ENCODE measurements around the gene SPRR5.

SPRR5 gene

GRCh38 chr1:152946651-152947256, at the start of gene SPRR5:
SPRR5 (plus strand) TSS chr1:152947206; CDS start chr1:152948555, 1,349 bp downstream.
- no peaks in the 10 kb centered on the region for H3K36me3 Mint-ChIP-seq (ENCODE audit: insufficient read depth)
- H3K4me1 Mint-ChIP-seq: no peaks in the 10 kb centered on the region
- no peak within 1 kb of the TSS for H3K4me3 Mint-ChIP-seq
- no peak within 1 kb of the TSS for H3K27ac Mint-ChIP-seq (ENCODE audit: low read depth)
- H3K9me3 Mint-ChIP-seq: no peaks in the 10 kb centered on the region
- H3K27me3 Mint-ChIP-seq: peaks cover 38% of the 10 kb centered on the region
- DNase-seq (ENCODE audit: low spot score in 2 of 2) (no peak), ATAC-seq (replicated peaks; ENCODE audit: extremely low read depth, poor library complexity, severe bottlenecking) (no peak)

GRCh38 chr1:152899027-152899426, 48.0 kb upstream of the SPRR5 start:
- DNase-seq (ENCODE audit: low spot score in 2 of 2) (no peak), ATAC-seq (replicated peaks; ENCODE audit: extremely low read depth, poor library complexity, severe bottlenecking) (no peak)
- no peak overlapping the region for H3K27ac Mint-ChIP-seq (ENCODE audit: low read depth)
- peaks cover 1% of the 10 kb centered on the region for H3K36me3 Mint-ChIP-seq (ENCODE audit: insufficient read depth)
- H3K4me3 Mint-ChIP-seq: no peak overlapping the region
- H3K9me3 Mint-ChIP-seq: no peaks in the 10 kb centered on the region
- no peaks in the 10 kb centered on the region for H3K4me1 Mint-ChIP-seq
- H3K27me3 Mint-ChIP-seq: peaks cover 72% of the 10 kb centered on the region

GRCh38 chr1:152899883-152900282, 47.1 kb upstream of the SPRR5 start:
- peaks cover 1% of the 10 kb centered on the region for H3K36me3 Mint-ChIP-seq (ENCODE audit: insufficient read depth)
- no peak for DNase-seq (ENCODE audit: low spot score in 2 of 2)
- no peaks in the 10 kb centered on the region for H3K4me1 Mint-ChIP-seq
- H3K9me3 Mint-ChIP-seq: no peaks in the 10 kb centered on the region
- ATAC-seq (replicated peaks; ENCODE audit: extremely low read depth, poor library complexity, severe bottlenecking): no peak
- H3K27ac Mint-ChIP-seq (ENCODE audit: low read depth): no peak overlapping the region
- H3K4me3 Mint-ChIP-seq: no peak overlapping the region
- H3K27me3 Mint-ChIP-seq: peaks cover 68% of the 10 kb centered on the region

- DNase-seq (ENCODE audit: low spot score in 2 of 2): no peak
- no peak overlapping the region for H3K4me3 Mint-ChIP-seq
- no peaks in the 10 kb centered on the region for H3K9me3 Mint-ChIP-seq
- ATAC-seq (replicated peaks; ENCODE audit: extremely low read depth, poor library complexity, severe bottlenecking): no peak
- H3K27ac Mint-ChIP-seq (ENCODE audit: low read depth): no peak overlapping the region
- H3K27me3 Mint-ChIP-seq: peaks cover 70% of the 10 kb centered on the region
- H3K4me1 Mint-ChIP-seq: no peaks in the 10 kb centered on the region
- H3K36me3 Mint-ChIP-seq (ENCODE audit: insufficient read depth): peaks cover 5% of the 10 kb centered on the region
These were observed 45.4 kb upstream of the SPRR5 start for GRCh38 chr1:152901631-152902030.

GRCh38 chr1:152902636-152903035, 44.4 kb upstream of the SPRR5 start:
- DNase-seq (ENCODE audit: low spot score in 2 of 2) (no peak), ATAC-seq (replicated peaks; ENCODE audit: extremely low read depth, poor library complexity, severe bottlenecking) (no peak)
- Mint-ChIP-seq H3K4me1 (no peaks in the 10 kb centered on the region), H3K36me3 (ENCODE audit: insufficient read depth) (peaks cover 5% of the 10 kb centered on the region), H3K27ac (ENCODE audit: low read depth) (no peak overlapping the region), H3K9me3 (no peaks in the 10 kb centered on the region), H3K4me3 (no peak overlapping the region), H3K27me3 (peaks cover 70% of the 10 kb centered on the region)

DNA sequence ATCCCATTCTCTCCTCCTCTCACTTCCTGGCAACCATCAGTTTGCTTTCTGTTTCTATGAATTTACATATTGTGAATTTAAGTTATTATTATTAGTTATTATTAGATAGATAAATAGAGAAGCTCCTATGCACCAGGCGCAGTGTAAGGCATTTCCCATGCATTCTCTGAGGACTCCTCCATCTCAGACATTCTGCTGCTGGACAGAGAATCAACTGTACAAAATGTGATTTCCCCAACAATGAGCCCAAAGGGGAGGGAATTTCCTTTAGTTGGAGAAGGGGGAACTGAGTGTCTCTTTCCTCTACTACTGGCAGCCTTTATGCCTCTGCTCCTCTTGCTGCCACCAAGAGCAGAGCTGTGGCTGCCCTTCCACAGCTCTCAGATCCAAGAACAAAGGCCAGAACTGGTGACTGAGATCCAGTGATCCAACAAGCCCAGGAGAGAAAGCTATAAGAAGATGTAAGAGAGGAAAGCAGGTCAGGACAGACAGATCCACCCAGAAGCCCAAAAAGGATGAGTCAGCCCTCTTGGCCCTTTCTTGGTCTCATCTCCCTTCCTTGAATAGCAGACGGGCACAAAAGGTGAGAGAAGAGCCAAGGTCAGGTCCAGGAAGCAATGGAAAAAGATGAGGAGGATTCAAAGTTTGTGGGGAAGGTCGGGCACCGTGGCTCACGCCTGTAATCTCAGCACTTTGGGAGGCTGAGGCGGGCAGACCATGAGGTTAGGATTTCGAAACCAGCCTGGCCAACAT, 42.1 kb upstream of the SPRR5 start:
- no peak overlapping the region for H3K4me3 Mint-ChIP-seq
- peaks cover 4% of the 10 kb centered on the region for H3K36me3 Mint-ChIP-seq (ENCODE audit: insufficient read depth)
- ATAC-seq (replicated peaks; ENCODE audit: extremely low read depth, poor library complexity, severe bottlenecking) (no peak), DNase-seq (ENCODE audit: low spot score in 2 of 2) (no peak)
- no peaks in the 10 kb centered on the region for H3K9me3 Mint-ChIP-seq
- no peak overlapping the region for H3K27ac Mint-ChIP-seq (ENCODE audit: low read depth)
- H3K27me3 Mint-ChIP-seq: peaks cover 67% of the 10 kb centered on the region
- peaks cover 5% of the 10 kb centered on the region for H3K4me1 Mint-ChIP-seq

DNA sequence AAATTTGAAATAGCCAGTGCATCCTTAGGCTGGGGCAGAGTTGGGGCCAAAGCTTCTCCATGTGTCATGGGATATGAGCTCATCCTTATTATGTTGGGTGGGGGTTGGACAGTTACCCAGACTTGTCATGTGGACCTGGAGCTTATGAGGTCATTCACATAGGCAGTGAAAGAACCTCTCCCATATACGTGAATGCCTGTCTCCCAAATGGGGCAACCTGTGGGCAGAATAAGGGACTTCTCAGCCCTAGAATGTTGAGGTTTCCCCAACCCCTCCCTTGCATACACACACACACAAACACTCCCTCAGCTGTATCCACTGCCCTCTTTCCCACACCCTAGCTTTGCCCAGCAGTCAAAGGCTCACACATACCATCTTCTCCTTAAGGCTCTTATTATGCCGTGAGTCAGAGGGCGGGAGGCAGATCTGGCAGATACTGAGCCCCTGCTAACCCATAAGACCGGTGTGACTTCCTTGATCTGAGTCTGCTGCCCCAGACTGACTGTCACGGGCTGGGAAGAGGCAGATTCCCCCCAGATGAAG, 40.9 kb upstream of the SPRR5 start:
- Mint-ChIP-seq H3K4me1 (peaks cover 7% of the 10 kb centered on the region), H3K27ac (ENCODE audit: low read depth) (peak overlapping the region; percentile 69), H3K36me3 (ENCODE audit: insufficient read depth) (peaks cover 4% of the 10 kb centered on the region), H3K9me3 (no peaks in the 10 kb centered on the region), H3K27me3 (peaks cover 55% of the 10 kb centered on the region), H3K4me3 (peak overlapping the region; percentile 8)
- ATAC-seq (replicated peaks; ENCODE audit: extremely low read depth, poor library complexity, severe bottlenecking) (peak; percentile 43), DNase-seq (ENCODE audit: low spot score in 2 of 2) (no peak)

DNA sequence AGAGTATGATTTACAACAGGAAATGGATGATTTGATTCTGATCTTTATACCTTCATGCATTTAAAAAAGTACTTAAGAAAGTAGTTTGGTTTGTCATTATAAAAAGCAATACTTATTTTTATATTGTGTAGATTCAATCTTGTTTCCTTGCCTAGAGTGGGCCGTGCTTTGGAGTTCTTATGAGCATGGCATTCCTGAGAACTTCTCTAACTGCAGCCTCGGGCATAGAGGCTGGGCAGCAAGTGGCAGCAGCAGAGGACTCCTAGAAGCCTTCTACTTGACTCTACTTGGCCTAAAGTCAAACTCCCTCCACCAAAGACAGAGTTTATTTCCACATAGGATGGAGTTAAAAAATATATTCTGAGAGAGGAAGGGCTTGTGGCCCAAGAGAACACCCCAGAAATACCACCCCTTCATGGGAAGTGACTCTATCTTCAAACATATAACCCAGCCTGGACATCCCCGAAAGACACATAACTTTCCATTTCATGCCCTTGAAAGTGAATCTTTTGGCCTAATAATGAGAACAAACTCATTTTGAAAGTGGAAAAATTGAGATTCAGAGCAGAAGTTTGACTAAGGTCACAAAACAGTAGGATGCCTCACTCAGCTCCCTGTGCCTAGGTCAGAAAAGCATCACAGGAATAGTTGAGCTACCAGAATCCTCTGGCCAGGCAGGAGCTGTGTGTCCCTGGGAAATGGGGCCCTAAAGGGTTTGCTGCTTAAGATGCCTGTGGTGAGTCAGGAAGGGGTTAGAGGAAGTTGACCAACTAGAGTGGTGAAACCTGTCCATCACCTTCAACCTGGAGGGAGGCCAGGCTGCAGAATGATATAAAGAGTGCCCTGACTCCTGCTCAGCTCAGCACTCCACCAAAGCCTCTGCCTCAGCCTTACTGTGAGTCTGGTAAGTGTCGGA, 39.1 kb upstream of the SPRR5 start, which contains the start of gene IVL:
TSS of gene IVL (plus strand) at position 861 of the 916 bp plus-strand sequence. CDS start 1,252 bp downstream, outside the sequence.
- Mint-ChIP-seq H3K27me3 (peaks cover 46% of the 10 kb centered on the region), H3K9me3 (no peaks in the 10 kb centered on the region), H3K4me3 (peak within 1 kb of the TSS; percentile 66), H3K27ac (ENCODE audit: low read depth) (peak within 1 kb of the TSS; percentile 69), H3K36me3 (ENCODE audit: insufficient read depth) (peaks cover 4% of the 10 kb centered on the region), H3K4me1 (peaks cover 7% of the 10 kb centered on the region)
- ATAC-seq (replicated peaks; ENCODE audit: extremely low read depth, poor library complexity, severe bottlenecking): no peak
- no peak for DNase-seq (ENCODE audit: low spot score in 2 of 2)

GRCh38 chr1:152909206-152909605, 37.8 kb upstream of the SPRR5 start:
- Mint-ChIP-seq H3K27me3 (peaks cover 38% of the 10 kb centered on the region), H3K9me3 (no peaks in the 10 kb centered on the region), H3K4me1 (peaks cover 7% of the 10 kb centered on the region), H3K4me3 (peak overlapping the region; percentile 66), H3K36me3 (ENCODE audit: insufficient read depth) (peaks cover 5% of the 10 kb centered on the region), H3K27ac (ENCODE audit: low read depth) (peak overlapping the region; percentile 35)
- DNase-seq (ENCODE audit: low spot score in 2 of 2) (no peak), ATAC-seq (replicated peaks; ENCODE audit: extremely low read depth, poor library complexity, severe bottlenecking) (no peak)

- Mint-ChIP-seq H3K27me3 (peaks cover 34% of the 10 kb centered on the region), H3K36me3 (ENCODE audit: insufficient read depth) (peaks cover 1% of the 10 kb centered on the region), H3K9me3 (no peaks in the 10 kb centered on the region), H3K4me3 (peak overlapping the region; percentile 66), H3K27ac (ENCODE audit: low read depth) (peak overlapping the region; percentile 61), H3K4me1 (peaks cover 7% of the 10 kb centered on the region)
- ATAC-seq (replicated peaks; ENCODE audit: extremely low read depth, poor library complexity, severe bottlenecking) (no peak), DNase-seq (ENCODE audit: low spot score in 2 of 2) (no peak)
These were observed 34.5 kb upstream of the SPRR5 start for GRCh38 chr1:152912471-152912870.

DNA sequence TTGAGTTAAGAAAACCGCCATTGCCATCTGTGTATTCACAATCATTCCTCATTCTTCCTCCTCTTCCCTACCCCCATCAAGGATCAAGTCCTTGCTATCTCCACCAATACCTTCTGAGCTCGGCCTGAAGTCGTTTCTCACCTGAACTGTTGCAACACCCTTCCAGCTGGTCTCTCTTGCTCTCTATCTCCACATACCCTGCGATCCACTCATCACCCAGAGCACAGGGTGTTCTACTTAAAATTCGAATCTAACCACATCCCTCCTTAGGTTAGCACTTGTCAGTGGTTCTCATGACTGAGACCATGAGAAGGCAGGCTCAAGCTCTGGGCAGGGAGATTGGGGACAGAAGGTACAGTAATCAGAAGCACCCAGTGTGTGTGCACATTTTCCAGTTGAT, 34.1 kb upstream of the SPRR5 start:
- H3K4me1 Mint-ChIP-seq: peaks cover 7% of the 10 kb centered on the region
- H3K9me3 Mint-ChIP-seq: no peaks in the 10 kb centered on the region
- ATAC-seq (replicated peaks; ENCODE audit: extremely low read depth, poor library complexity, severe bottlenecking): peak; percentile 64
- no peak for DNase-seq (ENCODE audit: low spot score in 2 of 2)
- H3K4me3 Mint-ChIP-seq: peak overlapping the region; percentile 66
- peaks cover 1% of the 10 kb centered on the region for H3K36me3 Mint-ChIP-seq (ENCODE audit: insufficient read depth)
- peaks cover 33% of the 10 kb centered on the region for H3K27me3 Mint-ChIP-seq
- H3K27ac Mint-ChIP-seq (ENCODE audit: low read depth): no peak overlapping the region

- peaks cover 53% of the 10 kb centered on the region for H3K27me3 Mint-ChIP-seq
- no peak overlapping the region for H3K4me3 Mint-ChIP-seq
- H3K27ac Mint-ChIP-seq (ENCODE audit: low read depth): no peak overlapping the region
- H3K4me1 Mint-ChIP-seq: no peaks in the 10 kb centered on the region
- DNase-seq (ENCODE audit: low spot score in 2 of 2): no peak
- peaks cover 1% of the 10 kb centered on the region for H3K36me3 Mint-ChIP-seq (ENCODE audit: insufficient read depth)
- ATAC-seq (replicated peaks; ENCODE audit: extremely low read depth, poor library complexity, severe bottlenecking): no peak
- no peaks in the 10 kb centered on the region for H3K9me3 Mint-ChIP-seq
These were observed 29.2 kb upstream of the SPRR5 start for GRCh38 chr1:152917794-152918193.

All from central memory CD8-positive, alpha-beta T cell (primary cell).